GM12864 (cell line): ENCODE data around the gene FBL.

Source experiments
- DNase-seq: peaks from one replicate; pipeline ENCODE4 v3.0.0-alpha.2; 2011; ENCODE audit warnings: low read depth
- H3K4me3 ChIP-seq: 2 replicates; pipeline ENCODE4 v1.5.1; 2011; ENCODE audit warnings: mild to moderate bottlenecking, low read depth, low read length, control low read depth
- TF ChIP-seq, protein P1 (sequence below): IDR thresholded peaks from 2 replicates; pipeline ENCODE4 v1.5.1; 2011; ENCODE audit warnings: low read depth, mild to moderate bottlenecking, moderate library complexity, low read length, control low read depth, inconsistent platforms; ENCODE audit errors: missing control alignments

The FBL gene

GRCh38 chr19:39823686-39824085, 22.5 kb downstream of the FBL start:
- TF ChIP-seq, protein P1, sequence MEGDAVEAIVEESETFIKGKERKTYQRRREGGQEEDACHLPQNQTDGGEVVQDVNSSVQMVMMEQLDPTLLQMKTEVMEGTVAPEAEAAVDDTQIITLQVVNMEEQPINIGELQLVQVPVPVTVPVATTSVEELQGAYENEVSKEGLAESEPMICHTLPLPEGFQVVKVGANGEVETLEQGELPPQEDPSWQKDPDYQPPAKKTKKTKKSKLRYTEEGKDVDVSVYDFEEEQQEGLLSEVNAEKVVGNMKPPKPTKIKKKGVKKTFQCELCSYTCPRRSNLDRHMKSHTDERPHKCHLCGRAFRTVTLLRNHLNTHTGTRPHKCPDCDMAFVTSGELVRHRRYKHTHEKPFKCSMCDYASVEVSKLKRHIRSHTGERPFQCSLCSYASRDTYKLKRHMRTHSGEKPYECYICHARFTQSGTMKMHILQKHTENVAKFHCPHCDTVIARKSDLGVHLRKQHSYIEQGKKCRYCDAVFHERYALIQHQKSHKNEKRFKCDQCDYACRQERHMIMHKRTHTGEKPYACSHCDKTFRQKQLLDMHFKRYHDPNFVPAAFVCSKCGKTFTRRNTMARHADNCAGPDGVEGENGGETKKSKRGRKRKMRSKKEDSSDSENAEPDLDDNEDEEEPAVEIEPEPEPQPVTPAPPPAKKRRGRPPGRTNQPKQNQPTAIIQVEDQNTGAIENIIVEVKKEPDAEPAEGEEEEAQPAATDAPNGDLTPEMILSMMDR, result no peak
- H3K4me3 ChIP-seq, result peak overlapping the region; percentile 92
- no peak for DNase-seq

DNA sequence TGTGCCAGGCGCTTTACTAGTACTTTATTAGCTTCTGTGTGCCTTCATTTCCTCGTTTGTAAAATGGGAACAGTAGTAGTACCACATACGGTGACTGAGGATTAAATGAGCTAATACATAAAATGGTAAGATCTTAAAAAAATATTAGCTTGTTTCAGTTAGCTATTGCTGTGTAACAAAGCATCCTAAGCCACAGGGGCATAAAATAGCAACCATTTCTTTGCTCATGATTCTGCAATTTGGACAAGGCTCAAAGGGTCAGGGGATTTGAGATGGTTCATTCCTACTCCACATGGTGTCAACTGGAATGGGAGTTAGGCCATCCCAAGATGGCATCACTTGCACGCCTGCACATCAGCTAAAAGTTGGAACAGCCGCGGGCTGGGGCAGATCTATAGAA, 25.5 kb downstream of the FBL start:
- DNase-seq, result no peak
- TF ChIP-seq, protein P1, result no peak
- no peak overlapping the region for H3K4me3 ChIP-seq

- no peak for DNase-seq
- H3K4me3 ChIP-seq, result no peak overlapping the region
- TF ChIP-seq, protein P1, result no peak
Measured at GRCh38 chr19:39819786-39820185, 26.4 kb downstream of the FBL start.

DNA sequence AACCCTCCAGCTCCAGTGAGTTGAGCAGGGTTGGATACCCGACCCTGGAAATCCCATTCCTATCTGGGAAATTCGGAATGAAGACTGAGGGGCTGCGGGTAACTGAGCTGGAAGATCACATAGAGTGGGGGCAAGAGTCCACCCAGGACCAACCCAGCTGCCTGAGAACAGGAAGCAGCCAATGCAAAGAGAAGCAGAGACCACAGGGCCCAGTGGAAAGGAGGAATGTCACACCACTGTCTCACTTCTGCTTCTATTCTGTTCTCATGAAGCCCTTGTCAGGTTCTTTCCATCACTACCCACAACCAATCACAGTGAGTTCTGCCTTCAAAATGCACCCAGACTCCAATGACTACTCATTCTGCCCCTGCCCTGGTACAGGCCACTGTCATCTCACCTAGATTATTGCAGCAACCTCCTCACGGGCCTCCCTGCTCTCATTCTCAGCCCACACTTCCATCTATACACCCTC, 27.5 kb downstream of the FBL start:
- TF ChIP-seq, protein P1, result no peak
- DNase-seq, result peak; percentile 67
- H3K4me3 ChIP-seq, result no peak overlapping the region

- DNase-seq, result no peak
- TF ChIP-seq, protein P1, result no peak
- H3K4me3 ChIP-seq, result no peak overlapping the region
Measured at GRCh38 chr19:39817888-39818561, 28.2 kb downstream of the FBL start.

DNA sequence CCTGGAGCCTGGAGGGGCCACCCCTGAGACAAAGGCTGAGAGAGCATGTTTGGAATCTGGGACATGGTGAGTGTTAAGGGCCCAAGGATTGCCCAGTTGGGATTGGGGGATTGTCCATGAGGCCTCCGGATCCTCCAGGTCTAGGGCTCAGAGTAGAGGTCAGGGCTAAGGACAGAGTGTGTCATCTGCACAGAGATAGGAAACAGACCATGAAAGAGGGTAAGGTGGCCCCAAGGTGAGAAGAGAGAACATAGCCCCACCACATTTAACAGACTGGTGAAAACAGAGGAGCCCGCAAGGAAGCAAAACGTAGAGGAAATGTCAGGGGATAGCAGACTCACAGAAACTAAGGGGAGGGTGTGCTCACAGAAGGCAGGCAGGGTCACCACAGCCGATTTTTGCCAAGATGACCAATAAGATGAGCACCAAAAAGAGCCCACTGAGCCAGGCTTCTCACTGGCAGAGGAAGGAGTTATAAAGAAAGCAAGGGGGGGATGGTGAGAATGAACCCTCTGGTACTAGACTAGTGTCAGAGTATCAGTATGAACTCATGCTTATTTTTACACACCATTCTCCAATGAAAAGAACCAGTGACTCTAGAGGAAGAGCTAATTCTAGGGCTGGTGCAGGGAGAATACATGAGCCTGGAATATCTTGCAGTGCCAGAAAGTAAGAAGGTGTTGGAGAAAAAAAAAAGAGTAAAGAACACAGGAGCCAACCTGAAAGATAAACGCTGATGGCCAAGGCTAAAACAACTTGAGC, 29.7 kb downstream of the FBL start:
- DNase-seq, result no peak
- H3K4me3 ChIP-seq, result no peak overlapping the region
- TF ChIP-seq, protein P1, result no peak
